T-helper 2 cell treated with Interferon-gamma antibody and Interleukin-4, amounts not matched to agents 100 ng/mL and 5 ng/mL, for 36 hours (primary cell): ENCODE data around the gene ACER3. TPM values are rescaled to one million over a fixed set of nuclear protein-coding genes. Genes with fewer than 3 reads are reported as not detected.
"Not testable (repeated sequence)": the region's sequence is repeated elsewhere in the genome, so short reads cannot be mapped to it uniquely, and the experiment has no call there.

ENCODE experiments used
- intact Hi-C: fragments of 100-400 bp; cut with micrococcal nuclease; formaldehyde crosslinking; loops from one replicate; pipeline ENCODE4 v1.15.1; 2023
- total RNA-seq: library from RNA; stranded (reverse); gene quantifications from 2 replicates; pipeline ENCODE4 v1.2.3, GENCODE V29; 2022

ACER3 gene
- 17.5 and 18.1 TPM in 2 replicates for total RNA-seq

- intact Hi-C loops: loop anchor here (1.0 to 5.0 kb wide), 3 partner anchors 50 to 624 kb away; no protein-coding TSS in a partner anchor
Measured at GRCh38 chr11:76860539-76861475, at the start of gene ACER3. Gene ACER3, plus strand, starts transcription at chr11:76860918. Its CDS starts 59 bp downstream, at chr11:76860977.

DNA sequence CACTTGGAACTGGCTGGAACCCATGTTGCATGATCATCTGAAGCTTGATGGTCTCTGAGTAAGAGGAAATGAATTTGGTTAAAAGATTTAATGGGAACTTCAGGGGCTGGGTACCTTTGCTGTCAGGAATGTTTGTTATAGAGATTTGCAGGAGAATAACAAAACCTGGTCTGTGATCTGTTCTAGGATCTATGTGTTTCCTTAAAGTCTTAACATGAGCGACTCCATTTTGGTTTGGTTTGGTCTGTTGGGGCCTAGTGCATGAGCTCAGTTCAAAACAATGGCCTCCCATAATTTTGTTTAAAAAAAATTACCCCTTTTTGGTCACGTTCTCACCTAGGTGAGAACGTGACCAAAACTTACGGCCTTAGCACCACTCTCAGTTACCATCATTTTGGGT lies 49.5 kb upstream of the ACER3 start:
- intact Hi-C loops: loop anchor here (2.0 kb wide), 1 partner anchor 50 kb away; the partner anchor contains the start of gene ACER3

DNA sequence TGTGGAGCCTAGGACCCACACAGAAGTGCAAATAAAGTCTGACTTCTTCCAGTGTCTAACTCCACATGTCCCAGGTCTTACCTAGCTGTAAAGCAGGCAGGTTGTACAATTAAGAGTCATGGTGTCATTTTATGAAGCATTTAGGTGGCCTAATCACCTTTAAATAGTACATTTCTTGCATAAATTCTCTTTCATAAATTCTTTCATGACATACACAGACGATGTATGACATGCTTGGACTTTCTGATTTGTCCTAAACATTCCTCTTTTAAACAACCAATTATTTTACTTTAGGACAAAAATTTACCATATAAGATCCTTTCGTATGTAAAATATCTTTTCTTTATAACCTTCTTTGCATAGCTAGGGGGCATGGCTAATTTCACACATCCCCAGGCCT lies 46.3 kb upstream of the ACER3 start:
- intact Hi-C loops: no loop called here

DNA sequence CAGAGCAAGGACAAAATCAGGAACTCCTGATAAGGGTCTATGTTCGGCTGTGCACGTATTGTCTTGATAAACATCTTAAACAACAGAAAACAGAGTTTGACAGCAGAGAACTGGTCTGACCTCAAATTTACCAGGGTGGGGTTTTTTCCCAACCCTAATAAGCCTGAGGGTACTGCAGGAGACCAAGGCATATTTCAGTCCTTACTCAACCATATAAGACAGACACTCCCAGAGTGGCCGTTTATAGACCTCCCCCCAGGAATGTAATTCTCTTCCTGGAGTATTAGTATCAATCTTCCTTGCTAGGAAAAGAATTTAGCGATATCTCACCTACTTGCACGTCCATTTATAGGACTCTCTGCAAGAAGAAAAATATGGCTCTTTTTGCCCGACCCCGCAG lies 45.0 kb upstream of the ACER3 start:
- intact Hi-C loops: not testable (repeated sequence)

GRCh38 chr11:76820184-76820566 lies 40.5 kb upstream of the ACER3 start:
- intact Hi-C loops: no loop called here

GRCh38 chr11:76821396-76821795 lies 39.3 kb upstream of the ACER3 start:
- intact Hi-C loops: not testable (repeated sequence)

- intact Hi-C loops: no loop called here
Measured at GRCh38 chr11:76822406-76822805, 38.3 kb upstream of the ACER3 start.

DNA sequence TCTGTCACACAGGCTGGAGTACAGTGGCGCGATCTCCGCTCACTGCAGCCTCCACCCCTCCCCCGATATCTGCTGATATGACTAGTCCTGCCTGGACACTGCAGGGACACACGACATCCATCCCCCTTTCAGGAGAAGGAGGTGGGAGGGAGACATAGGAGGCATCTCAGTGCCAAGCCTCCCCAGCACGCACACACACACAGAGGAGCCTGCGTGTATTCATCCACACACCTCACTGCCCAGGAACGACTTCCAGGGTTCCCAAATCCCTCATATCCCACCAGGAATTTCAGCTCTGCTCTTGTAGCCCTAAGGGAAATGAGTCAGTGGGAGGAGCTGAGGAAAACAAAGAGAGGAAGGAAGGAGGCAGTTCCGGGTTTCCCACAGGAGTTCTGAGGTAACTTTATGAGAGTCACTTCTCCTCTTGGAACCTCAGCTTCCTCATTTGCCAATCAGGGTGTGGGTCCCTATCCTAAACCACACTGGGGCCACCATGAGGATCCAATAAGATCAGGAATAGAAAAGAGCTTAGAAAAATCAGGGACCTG lies 37.2 kb upstream of the ACER3 start:
- intact Hi-C loops: no loop called here

DNA sequence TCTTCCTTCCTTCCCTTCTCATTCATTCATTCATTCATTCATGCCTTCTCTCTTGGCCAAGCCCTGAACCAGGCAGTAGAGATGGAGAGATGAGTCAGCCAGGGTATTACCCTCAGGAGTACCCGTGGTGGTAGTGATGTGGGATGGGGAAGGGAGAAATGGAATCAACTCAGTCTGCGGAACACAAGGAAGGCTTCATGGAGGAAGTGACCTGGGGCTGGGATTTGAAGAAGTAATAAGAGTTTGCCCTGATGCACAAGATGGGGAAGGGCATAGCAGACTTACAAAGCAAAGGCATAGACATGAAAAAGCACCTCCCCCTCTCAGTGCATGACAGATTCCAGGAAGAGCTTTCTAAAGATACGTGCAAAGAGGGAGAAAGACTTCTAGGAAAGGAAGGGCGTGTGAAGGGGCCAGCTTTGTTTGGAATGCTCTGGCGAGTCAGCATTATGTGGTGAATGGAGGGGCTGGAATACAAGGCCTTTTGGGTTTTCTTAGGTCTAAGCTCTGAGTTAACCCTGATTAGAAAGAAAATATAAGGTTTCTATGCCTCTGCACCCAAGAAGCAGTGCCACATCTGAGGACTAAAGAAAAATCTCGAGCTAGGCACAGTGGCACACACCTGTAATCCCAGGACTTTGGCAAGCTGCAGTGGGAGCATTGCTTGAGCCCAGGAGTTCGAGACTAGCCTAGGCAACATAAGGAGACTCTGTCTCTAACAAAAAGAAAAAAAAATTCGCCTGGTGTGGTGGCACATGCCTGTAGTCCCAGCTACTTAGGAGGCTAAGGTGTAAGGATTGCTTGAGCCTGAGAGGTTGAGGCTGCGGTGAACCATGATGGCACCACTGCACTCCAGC lies 36.4 kb upstream of the ACER3 start:
- intact Hi-C loops: no loop called here

DNA sequence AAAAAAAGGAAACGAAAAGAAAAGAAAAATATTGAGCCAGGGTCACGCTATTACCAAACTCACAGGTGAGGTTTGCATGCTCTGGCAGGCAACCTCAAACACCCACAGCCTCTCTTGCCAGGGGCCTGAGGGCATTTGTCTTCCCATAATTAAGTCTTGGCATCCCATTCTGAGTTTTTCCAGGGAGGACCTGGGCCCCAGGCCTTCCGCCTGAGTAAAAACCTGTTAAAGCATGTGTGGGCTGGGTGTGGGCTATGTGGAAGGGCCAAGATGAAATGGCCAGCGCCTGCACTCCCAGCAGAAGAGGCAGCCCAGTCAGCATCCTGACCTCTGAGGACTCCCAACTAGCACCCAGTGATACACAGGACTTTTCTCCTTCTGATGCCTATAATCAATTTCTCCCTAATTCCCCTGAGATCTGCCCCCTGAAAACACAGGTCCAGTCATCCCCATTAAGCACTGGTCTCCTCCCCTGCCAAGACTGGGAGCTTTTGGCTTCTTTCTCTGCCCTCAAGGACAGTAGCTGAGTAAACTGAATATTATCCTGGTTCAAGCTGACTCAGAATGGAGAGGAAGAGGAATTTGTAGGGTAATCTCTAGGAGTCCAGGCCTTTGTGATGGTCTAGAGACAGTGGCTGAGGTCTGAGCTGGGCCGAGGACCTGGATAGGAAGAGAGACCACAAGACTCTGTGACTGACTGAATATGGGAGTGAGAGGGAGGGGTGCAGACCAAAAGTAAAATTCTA lies 35.6 kb upstream of the ACER3 start:
- intact Hi-C loops: no loop called here

GRCh38 chr11:76825726-76826396 lies 34.9 kb upstream of the ACER3 start:
- intact Hi-C loops: no loop called here

- intact Hi-C loops: not testable (repeated sequence)
Measured at GRCh38 chr11:76826508-76826907, 34.2 kb upstream of the ACER3 start.

GRCh38 chr11:76827005-76827404 lies 33.7 kb upstream of the ACER3 start:
- intact Hi-C loops: not testable (repeated sequence)

DNA sequence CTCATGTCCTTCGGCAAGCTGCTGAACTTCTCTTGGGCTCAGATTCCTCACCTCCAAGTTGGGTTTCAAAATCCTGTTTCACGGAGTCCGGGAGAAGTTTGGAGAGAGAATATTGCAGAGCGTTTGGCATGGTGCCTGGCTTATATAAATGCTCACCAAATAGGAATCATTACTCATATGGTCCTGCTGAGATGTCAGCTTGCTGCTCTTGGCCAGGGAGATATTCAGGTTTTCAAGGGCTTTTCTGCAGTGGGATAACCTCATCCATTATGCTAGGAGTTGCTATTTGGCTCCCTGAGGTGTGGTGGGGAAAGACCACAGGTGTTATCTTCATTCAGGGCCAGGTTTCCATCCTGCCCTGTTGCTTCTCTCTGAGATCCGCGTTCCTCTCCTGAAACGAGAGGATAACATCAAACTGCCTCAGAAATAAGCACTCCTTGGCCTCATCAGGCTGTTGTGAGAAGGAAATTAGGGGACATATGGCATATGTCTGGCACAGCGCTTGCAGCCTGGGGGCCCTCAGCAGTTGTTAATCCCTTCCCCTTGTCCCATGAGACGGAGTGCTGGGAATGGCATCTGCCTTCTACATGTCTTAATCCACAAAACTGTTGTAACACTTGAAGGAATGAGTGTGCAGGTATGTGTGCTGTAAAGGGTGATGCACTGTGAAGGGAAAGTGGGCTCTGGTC lies 29.9 kb upstream of the ACER3 start:
- intact Hi-C loops: no loop called here

DNA sequence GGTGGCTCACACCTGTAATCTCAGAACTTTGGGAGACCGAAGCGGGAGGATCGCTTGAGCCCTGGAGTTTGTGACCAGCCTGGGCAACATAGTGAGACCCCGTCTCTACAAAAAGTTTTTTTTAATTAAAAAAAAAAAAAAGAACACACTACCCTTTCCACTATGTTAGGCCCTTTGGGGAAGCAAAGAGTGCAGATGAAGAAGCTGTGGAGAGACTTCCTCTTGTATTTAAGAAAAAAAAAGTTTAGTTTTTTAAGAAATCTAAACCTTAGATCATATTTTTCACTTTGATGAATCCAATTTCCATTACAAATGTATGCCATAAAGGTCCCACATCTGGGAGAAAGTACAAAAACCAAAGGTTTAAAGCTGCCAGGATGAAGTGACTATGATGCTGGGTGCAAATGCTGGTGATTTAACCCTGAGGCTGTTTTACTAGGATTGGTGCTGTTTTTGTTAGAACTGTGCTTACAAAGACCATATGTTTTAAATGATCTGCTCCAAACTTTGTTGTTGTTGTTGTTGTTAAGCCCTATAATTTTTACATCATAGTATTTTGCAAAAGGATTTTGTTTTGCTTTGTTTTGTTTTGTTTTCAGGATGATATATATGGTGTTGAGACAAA lies 28.9 kb upstream of the ACER3 start:
- intact Hi-C loops: no loop called here

- intact Hi-C loops: no loop called here
Measured at GRCh38 chr11:76832361-76832760, 28.4 kb upstream of the ACER3 start.

DNA sequence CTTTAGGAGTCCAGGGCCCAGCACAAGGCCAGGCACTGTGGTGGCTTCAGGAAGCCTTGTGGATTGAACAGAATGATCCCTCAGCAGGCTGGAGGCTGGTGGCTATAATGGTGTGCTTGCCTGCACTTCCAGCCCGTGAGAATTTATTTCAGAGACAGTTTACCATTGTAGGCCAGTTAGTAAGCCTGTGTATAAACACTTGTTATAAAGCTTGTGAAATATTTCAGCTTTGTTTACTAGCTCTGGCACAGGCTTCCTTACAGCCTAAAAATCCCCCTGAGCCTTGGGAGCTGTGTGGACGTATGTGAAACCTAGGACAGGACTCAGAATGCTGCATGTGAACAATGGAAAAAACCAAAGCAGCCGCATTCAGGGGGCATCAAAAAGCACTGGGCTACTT lies 26.6 kb upstream of the ACER3 start:
- intact Hi-C loops: no loop called here

DNA sequence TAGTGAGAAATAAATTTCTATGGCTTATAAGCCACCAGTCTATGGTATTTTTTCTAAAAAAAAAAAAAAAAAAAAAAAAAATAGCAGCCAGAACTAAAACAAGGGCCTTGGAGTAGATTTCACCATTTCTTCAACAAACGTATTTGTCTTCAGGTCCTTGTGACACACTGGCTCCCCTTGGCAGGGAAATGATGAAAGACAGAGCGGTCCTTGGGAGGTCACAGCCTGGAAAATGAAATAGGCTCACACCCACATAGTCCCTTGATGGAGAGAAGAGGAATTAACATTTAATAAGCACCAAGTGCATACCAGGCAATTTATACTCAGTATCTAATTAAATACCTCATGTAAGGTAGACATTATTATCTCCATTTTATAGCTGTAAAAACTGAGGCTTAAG lies 25.7 kb upstream of the ACER3 start:
- intact Hi-C loops: no loop called here

DNA sequence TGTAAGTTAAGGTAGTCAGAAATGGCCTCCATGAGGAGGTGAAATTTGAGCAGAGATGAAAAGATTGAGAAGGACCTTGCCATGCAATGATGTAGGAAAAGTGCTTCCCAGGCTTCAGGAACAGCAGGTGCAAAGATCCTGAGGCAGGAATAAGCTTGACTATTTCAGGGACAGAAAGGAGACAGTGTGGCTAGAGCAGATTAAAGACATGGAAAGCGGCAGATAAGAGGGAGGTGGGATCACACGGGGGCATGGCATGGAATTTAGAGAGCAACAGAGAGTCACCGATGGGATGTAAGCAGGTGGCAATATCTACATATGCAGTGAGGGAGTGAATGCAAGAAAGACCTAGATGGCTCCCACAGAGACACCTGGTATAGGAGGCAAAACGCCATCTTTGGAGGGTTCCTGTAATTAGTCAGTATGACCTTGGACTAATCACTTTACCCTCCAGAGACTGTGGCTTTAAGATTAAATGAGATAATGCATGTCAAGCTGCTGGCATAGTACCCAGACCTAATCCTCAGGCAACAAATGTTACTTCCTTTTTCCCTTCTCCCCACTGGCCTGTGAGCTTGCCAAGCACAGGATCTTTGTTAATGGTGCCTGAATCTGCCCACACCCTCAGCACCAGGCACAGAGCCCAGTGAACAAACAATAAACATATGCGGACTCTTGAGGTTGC lies 24.6 kb upstream of the ACER3 start:
- intact Hi-C loops: no loop called here
